ENCODE measurements around the gene NIFK. TPM values are rescaled to one million over a fixed set of nuclear protein-coding genes. Genes with fewer than 3 reads are reported as not detected.

Gene NIFK
- total and polyA plus RNA-seq, 10 donors, result 28.4 to 74.7 (median 44.9) TPM

DNA sequence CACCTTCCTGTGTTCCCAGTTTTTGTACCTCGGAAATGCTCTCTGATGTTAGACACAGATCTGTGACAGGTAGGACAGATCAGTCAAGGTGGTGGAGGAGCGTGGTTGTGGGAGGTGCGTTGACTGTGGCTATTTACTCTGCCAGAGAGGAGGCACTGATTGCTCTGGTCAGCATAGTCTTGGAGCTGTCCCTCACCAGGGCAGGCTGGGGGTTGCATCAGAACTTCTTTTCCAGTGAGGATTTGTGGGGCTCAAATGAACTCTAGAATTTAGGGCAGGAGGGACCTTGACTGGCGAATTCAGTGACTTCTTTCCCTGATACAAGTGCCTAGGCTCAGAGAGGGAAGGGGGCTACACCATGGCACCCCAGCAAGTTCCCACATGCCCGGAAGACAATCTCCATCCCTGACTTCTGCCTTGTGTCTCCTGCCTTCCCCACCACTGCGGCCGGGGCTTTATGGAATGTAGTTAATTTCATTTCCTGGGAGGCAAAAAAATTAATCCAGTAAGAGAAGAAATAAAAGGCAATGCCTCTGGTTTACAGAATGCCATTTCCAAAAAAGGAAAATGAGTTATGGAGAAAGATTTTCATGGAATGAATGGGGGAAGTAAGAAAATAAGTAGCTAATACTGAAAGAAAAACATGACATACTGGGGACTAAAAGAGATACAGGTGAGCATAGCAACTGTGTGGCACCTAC lies 26.1 kb downstream of the NIFK start:
- intact Hi-C loops (cut with DNase I; ENCODE audit: low total_unique reads), result no loop called here

DNA sequence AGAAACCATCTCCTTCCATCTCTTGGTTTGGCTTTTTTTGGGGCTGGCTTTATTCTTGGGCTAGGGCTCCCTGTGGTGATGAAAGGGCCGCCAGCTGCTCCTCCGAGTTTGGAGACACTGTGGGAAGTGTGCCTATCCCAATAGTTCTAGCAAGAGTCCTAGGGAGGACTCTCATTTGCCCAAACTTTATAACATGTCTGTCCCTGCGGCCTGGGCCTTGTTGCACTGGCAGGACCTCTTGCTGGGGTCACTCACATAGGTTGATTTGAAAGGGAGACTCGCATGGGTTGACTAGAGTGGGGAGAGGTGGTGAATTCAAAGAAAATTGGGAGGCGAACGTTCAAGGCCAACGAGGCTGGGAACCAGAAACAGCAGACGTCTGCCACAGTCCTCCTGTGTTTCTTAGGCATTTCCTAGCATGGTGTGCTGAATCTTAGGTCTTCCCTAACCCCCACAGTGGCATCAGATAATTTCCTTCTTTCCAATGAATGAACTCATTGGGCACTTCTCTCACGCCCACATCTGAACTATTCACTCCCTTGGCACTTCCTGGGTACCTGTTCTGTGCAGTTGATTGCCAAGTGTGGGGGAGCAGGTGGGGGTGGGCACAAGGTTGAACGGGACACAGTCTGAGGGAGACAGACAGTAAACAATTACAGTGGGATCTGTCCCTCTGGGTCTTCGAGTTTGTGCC lies 26.8 kb downstream of the NIFK start:
- no peak for TF ChIP-seq POLR2A (IDR thresholded peaks at IDR 0.05)
- TF ChIP-seq, protein P1, sequence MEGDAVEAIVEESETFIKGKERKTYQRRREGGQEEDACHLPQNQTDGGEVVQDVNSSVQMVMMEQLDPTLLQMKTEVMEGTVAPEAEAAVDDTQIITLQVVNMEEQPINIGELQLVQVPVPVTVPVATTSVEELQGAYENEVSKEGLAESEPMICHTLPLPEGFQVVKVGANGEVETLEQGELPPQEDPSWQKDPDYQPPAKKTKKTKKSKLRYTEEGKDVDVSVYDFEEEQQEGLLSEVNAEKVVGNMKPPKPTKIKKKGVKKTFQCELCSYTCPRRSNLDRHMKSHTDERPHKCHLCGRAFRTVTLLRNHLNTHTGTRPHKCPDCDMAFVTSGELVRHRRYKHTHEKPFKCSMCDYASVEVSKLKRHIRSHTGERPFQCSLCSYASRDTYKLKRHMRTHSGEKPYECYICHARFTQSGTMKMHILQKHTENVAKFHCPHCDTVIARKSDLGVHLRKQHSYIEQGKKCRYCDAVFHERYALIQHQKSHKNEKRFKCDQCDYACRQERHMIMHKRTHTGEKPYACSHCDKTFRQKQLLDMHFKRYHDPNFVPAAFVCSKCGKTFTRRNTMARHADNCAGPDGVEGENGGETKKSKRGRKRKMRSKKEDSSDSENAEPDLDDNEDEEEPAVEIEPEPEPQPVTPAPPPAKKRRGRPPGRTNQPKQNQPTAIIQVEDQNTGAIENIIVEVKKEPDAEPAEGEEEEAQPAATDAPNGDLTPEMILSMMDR (IDR thresholded peaks at IDR 0.05 in 8 of 11, conservative IDR thresholded peaks at IDR 0.05 in 3 of 11), result no peak
- TF ChIP-seq POLR2AphosphoS5 (IDR thresholded peaks at IDR 0.05), result no peak
- Histone ChIP-seq H3K4me3 (no peak overlapping the region), H3K36me3 (no peaks in the 10 kb centered on the region), H3K9me3 (no peaks in the 10 kb centered on the region), H3K4me1 (peaks cover 0 to 6% (median 0%) of the 10 kb centered on the region in 6 donors), H3K27me3 (replicated peaks in 1 of 7) (no peaks in the 10 kb centered on the region), H3K27ac (no peak overlapping the region)
- intact Hi-C loops (cut with DNase I; ENCODE audit: low total_unique reads), result no loop called here
- WGBS, 5 donors, result 76 to 93% (median 86%) methylated on average over 11 of the region's 11 CpGs
- no peak for DNase-seq

More for the DNA sequence above, 26.1 kb downstream of the NIFK start:
- H3K27ac ChIP-seq, result no peak overlapping the region
- H3K36me3 ChIP-seq, result no peaks in the 10 kb centered on the region
- no peaks in the 10 kb centered on the region for H3K9me3 ChIP-seq
- 84 to 92% (median 87%) methylated on average over 7 of the region's 7 CpGs for WGBS, 5 donors
- DNase-seq, result no peak
- peaks cover 0 to 6% (median 0%) of the 10 kb centered on the region in 6 donors for H3K4me1 ChIP-seq
- H3K4me3 ChIP-seq, result no peak overlapping the region
- TF ChIP-seq POLR2A (IDR thresholded peaks at IDR 0.05) (no peak), POLR2AphosphoS5 (IDR thresholded peaks at IDR 0.05) (no peak)
- TF ChIP-seq, protein P1 (IDR thresholded peaks at IDR 0.05 in 8 of 11, conservative IDR thresholded peaks at IDR 0.05 in 3 of 11), result no peak
- no peaks in the 10 kb centered on the region for H3K27me3 ChIP-seq (replicated peaks in 1 of 7)

DNA sequence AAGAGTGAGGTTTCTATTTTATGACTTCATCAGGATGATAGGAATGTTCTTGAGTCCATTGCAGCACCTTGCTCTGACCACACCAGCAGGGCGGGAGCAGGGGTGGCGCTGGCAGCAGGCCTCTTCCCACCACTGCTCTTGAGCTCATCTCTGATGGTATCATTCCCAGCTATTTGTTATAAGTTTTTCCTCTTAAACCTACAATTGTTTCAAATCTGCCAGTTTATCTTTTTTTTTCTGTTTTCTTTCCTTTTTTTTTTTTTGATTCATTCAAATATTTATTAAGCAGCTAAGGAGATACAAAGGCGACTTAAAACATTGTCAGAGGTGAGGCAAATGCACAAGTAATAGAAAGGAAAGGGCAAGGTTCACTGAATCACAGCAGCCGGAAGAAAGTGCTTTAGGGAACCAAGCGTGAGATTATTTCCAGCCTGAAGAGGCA lies 28.7 kb downstream of the NIFK start:
- intact Hi-C loops (cut with DNase I; ENCODE audit: low total_unique reads), result no loop called here
- H3K9me3 ChIP-seq, result no peaks in the 10 kb centered on the region
- TF ChIP-seq POLR2A (IDR thresholded peaks at IDR 0.05), result no peak
- TF ChIP-seq, protein P1 (IDR thresholded peaks at IDR 0.05 in 8 of 11, conservative IDR thresholded peaks at IDR 0.05 in 3 of 11), result no peak
- TF ChIP-seq POLR2AphosphoS5 (IDR thresholded peaks at IDR 0.05), result no peak

DNA sequence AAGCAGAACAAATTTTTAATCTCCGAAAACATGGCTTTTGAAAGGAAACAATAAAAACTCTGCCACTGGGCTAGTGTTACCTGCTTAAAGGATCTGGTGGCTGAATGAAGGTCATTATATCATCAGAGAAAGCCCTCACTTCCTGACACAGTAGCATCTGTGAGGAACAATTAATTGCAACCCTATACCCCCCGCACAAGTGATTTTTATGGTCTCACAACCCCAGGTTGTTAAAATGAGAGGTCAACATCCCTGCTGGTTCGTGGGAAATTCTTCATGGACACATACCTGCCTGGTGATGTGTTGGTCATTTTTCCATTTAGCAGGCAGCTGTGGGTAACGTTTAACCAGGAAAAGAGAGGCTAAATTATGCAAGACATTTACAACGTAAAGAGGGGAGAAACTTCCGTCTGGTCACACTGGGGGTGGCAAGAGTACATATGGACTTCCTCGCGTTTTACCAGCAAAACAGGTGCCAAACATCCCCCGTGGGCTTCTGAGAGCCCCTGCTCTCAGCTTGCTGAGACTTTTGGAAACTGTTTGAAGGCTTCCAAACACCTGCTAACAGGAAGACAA lies 29.2 kb downstream of the NIFK start:
- intact Hi-C loops (cut with DNase I; ENCODE audit: low total_unique reads), result no loop called here
- no peak for DNase-seq
- Histone ChIP-seq H3K9me3 (no peaks in the 10 kb centered on the region), H3K4me1 (peaks cover 0 to 6% (median 0%) of the 10 kb centered on the region in 6 donors), H3K27me3 (replicated peaks in 1 of 7) (no peaks in the 10 kb centered on the region), H3K27ac (peak overlapping the region in 1 of 8 donors; percentile 45), H3K4me3 (no peak overlapping the region), H3K36me3 (no peaks in the 10 kb centered on the region)
- TF ChIP-seq POLR2AphosphoS5 (IDR thresholded peaks at IDR 0.05) (no peak), POLR2A (IDR thresholded peaks at IDR 0.05) (no peak)
- TF ChIP-seq, protein P1 (IDR thresholded peaks at IDR 0.05 in 8 of 11, conservative IDR thresholded peaks at IDR 0.05 in 3 of 11), result no peak
- 36 to 55% (median 50%) methylated on average over 9 of the region's 9 CpGs for WGBS, 5 donors

More for the DNA sequence above, 28.7 kb downstream of the NIFK start:
- Histone ChIP-seq H3K36me3 (no peaks in the 10 kb centered on the region), H3K4me1 (peaks cover 0 to 6% (median 0%) of the 10 kb centered on the region in 6 donors), H3K27ac (peak overlapping the region in 1 of 8 donors; percentile 45), H3K4me3 (no peak overlapping the region), H3K27me3 (replicated peaks in 1 of 7) (no peaks in the 10 kb centered on the region)
- DNase-seq, result no peak
- 61 to 83% (median 72%) methylated on average over 5 of the region's 5 CpGs for WGBS, 5 donors

Measured in spleen (tissue), 11 donors.